PC-9 (cell line): ENCODE measurements around the gene NEURL1B.

ENCODE experiments used
- CTCF ChIP-seq: fragments of 200-600 bp; sonication (generic); conservative IDR thresholded peaks from 2 replicates; pipeline ENCODE4 v1.6.1; 2017; ENCODE audit warnings: mixed run types, antibody characterized with exemption, mild to moderate bottlenecking, moderate library complexity
- EZH2 ChIP-seq: fragments of 200-600 bp; sonication (generic); IDR thresholded peaks from 2 replicates; pipeline ENCODE4 v1.8.0; 2017; ENCODE audit warnings: antibody characterized with exemption, low read depth

DNA sequence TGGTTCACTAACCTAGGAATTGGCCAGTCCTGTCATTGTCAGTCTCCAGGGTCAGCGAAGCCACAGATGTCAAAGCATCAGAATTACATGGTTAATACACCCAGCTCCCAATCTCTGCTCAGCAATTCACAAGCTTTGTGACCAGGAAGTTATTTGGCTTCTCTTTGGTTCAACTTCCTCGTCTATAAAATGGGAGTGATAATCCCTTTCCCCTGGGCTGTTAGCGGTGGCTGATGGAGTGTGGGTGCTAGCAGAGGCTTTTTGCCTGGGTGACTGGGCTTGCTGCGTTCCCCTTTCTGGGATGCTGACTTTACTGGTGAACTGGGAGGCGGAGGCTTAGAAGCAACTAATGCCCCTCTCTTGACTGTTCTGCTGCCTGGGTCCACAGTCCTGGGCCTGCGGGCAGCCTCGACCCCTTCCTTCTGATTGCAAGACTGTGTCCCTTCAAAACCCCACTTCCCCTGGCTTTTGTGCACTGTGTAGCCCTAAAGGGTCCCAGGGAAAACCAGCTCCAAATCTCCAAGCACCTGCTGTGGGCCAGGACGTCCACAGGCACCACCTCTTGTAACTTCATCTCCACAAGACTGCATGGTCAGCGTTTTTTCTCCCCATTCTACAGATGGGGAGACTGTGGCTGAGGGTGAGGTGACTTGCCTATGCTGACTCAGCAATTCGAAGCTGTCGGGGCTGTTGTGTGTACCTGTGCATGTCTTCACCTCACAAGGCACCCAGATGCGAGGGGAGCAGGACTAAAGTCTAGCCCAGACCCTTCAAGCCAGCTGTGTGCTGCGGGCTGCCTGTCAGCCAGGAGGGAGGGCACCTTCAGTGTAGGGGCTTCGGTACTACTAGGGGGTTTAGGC, 45.2 kb upstream of the NEURL1B start:
- TF ChIP-seq CTCF (no peak), EZH2 (no peak)
